ENCODE data around the gene PIP5KL1.

PIP5KL1 gene

DNA sequence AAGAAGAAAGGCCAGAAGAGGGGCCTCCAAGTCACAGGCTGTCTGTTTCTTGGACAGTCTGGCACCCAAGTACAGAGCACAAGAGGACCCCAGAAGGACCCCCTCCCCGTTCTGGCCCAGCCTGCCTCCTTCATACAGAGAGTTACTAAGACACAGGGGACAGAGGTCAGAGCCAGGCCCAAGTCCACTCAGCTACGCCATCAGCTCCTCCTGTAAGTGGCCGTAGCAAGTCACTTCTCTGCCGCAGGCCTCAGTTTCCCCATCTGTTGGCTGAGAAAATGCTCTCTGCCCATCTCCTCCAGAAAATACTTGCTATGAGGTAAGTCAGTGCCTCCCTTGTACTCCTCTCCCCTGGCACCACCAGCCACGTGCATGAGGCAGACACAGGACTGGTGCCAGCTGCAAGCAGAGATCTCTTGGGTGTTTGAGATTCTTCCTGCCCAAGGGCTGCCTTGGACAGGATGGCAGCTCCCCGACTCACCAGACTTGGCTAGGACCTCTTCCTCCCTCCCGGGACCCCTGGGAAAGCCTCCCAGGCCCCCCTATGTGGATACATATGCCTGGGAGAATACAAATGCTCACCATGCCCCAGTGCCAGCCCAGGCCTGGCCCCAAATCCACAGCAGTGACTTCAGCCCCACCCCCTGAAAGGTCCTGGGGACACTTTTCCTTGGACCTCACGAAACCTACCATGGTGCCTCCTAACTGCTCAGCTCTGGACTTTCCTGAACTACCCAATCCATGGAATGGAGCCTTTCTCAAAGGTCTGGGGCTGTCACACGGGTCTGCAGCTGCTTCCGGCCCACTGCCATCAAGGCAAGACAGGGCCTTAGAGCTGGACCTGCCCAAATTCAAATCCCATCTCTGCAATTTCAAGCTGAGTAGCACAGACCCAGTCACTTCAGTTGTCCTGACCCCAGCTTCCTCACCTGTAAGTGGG lies 45.1 kb upstream of the PIP5KL1 start:
- no peaks in the 10 kb centered on the region; the same call in 1 of the 2 replicates for H3K27me3 ChIP-seq
- no peaks in the 10 kb centered on the region for H3K36me3 ChIP-seq
- peaks cover 93% of the 10 kb centered on the region for H3K4me1 ChIP-seq
- peak overlapping the region; percentile 49; the same call in 1 of the 2 replicates for H3K27ac ChIP-seq
- H3K4me3 ChIP-seq: no peak overlapping the region
- TF ChIP-seq Cebpa-rat (IDR thresholded peaks at IDR 0.05): no peak
- peaks cover 99% of the 10 kb centered on the region for H4K20me1 ChIP-seq
- H3K4me2 ChIP-seq: peak overlapping the region; percentile 67
- H3K9me3 ChIP-seq: no peaks in the 10 kb centered on the region
- 0 out of 2 replicates have a peak overlapping the region, but pooled peaks have one; percentile 15 for H3K9ac ChIP-seq

DNA sequence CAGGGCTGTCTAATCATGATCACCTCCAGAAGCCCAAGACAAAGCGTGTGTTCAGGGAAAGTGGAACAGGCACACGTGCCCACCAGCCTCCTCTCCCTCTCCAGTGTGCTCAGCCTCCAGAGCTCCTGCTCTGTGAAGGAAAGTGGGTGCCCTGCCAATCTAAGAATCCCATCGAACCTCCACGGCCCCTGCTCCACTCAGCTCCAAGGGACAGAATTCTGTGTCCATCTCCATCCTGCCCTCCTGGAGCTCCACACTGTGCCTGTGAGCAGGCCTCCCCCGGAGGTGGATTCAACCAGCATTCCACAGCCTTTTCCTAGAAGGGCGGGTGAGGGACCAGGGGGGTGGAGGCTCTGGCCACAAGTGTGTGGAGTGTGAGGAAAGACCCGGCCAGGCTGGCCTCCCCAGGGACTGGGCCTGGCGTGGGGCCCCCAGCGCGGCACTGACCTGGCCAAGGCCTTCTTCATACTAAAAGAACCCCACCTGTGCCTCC lies 44.2 kb upstream of the PIP5KL1 start:
- Histone ChIP-seq H3K4me3 (no peak overlapping the region), H3K36me3 (no peaks in the 10 kb centered on the region), H3K27me3 (no peaks in the 10 kb centered on the region; the same call in 1 of the 2 replicates), H3K9ac (no peak overlapping the region), H3K4me1 (peaks cover 98% of the 10 kb centered on the region), H4K20me1 (peaks cover 100% of the 10 kb centered on the region), H3K27ac (peak overlapping the region; percentile 49; the same call in 1 of the 2 replicates), H3K4me2 (peak overlapping the region; percentile 67), H3K9me3 (no peaks in the 10 kb centered on the region)
- TF ChIP-seq Cebpa-rat (IDR thresholded peaks at IDR 0.05): no peak

DNA sequence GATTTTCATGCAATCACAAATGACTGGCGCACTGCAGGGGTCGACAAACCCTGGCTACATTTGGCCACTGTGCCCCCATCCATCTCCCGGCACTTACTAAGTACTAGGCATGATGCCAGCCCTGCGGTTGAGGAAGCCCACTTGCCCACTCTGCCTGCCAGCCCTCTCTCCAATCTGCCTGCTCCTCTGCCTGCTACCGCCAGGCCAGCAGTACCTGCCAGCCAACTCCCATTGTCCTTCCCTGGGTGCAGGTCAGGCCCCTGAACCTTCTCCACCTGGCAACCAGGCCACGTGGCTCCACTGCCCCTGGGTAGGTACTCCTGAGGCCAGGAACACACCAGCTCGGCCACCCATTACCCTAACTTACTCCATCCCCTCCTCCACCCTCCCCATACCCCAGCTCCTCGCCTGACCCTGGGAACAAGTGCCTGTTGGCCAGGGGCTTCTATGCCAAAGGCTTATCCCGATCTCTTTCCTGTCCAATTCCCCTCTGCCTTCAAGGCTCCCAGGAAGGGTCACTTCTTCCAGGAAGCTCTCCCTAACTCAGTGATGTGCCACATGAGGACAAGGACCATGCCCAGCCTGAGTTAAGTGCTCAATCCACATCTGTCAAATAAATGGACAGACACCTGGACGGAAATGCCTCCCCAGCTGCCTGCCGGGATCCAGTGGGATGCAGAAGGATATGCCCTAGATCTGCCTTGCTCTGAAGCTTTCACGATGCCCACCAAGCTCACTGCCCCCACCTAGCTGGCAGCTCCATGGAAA lies 43.6 kb upstream of the PIP5KL1 start:
- H3K36me3 ChIP-seq: no peaks in the 10 kb centered on the region
- peak overlapping the region; percentile 48 for H3K9ac ChIP-seq
- peaks cover 100% of the 10 kb centered on the region for H4K20me1 ChIP-seq
- H3K4me2 ChIP-seq: peak overlapping the region; percentile 67
- H3K4me1 ChIP-seq: peaks cover 98% of the 10 kb centered on the region
- H3K27ac ChIP-seq: 0 out of 2 replicates have a peak overlapping the region, but pooled peaks have one; percentile 6
- H3K9me3 ChIP-seq: no peaks in the 10 kb centered on the region
- no peaks in the 10 kb centered on the region for H3K27me3 ChIP-seq
- no peak overlapping the region for H3K4me3 ChIP-seq
- no peak for TF ChIP-seq Cebpa-rat (IDR thresholded peaks at IDR 0.05)

DNA sequence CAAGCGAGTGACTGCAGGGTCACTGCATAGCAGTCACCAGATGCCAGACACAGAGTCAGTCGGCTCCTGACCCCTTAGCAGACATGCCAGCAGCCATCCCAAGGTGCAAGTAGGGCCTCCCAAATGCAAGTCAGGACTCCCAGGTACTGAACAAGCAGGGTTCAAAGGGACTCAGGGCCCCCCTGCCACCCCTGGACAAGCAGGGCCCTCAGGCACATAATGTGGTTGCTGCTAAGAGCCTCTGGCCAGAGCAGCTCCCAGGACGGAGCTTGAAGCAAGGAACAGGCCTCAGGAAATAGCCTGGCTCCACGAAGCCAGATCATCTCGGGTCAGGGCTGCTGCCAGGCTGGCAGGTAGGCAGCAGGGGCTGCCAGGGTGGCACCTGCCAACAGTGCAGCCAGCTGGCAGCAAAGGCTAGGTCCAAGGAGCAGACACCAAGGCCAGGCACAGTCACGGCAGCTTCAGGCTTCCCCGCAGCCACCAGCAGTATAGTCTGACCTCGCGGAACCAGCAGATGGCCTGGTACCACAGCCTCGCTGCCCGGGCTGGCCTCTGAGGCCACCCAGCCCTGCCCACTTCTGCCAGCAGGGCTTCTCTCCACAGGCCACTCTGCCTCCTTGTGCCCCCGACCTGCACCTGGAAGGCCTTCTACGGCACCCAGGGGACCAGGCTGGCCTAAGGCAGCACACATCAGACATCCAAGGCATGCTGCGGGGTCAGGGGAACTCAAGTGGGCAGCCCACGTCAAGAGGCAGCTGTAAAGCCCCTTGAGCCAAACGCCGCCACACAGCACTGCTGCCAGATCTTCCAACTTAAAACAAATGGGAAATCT lies 42.8 kb upstream of the PIP5KL1 start:
- Histone ChIP-seq H3K36me3 (no peaks in the 10 kb centered on the region), H3K4me1 (peaks cover 96% of the 10 kb centered on the region), H3K9ac (peak overlapping the region; percentile 48), H3K4me3 (no peak overlapping the region), H4K20me1 (peaks cover 100% of the 10 kb centered on the region), H3K4me2 (peak overlapping the region; percentile 67), H3K27ac (peak overlapping the region; percentile 6; the same call in 1 of the 2 replicates), H3K9me3 (no peaks in the 10 kb centered on the region), H3K27me3 (no peaks in the 10 kb centered on the region)
- no peak for TF ChIP-seq Cebpa-rat (IDR thresholded peaks at IDR 0.05)

DNA sequence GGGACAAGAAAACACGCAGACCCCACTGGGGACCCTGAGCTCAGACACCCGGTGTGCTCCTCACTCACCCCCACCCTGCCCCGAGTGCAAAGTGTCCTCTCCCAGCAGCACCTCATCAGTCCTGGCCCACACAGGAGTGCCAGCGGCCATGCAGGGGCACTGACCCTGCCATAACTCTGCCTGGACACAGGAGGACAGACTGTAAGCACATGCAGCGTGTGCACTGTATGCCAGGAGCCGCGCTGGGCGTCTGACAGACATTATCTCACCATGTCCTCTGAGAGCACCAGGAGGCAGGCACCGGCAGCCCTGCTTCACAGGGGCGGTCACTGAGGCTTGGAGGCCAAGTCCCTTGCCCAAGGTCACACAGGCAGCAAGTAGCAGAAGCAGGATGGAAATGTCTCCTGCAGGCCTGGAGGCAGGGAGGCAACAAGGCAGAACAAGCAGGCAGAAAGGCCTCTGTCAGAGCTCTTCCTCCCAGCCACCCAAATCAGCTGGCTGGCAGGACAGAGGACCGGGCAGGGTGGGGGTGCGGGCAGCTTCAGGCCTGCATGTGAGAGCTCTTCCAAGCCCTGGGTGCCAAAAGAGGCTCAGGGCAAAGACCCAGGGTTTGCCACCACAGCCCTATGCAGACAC lies 41.8 kb upstream of the PIP5KL1 start:
- Histone ChIP-seq H3K4me1 (peaks cover 96% of the 10 kb centered on the region), H3K4me3 (no peak overlapping the region), H3K36me3 (no peaks in the 10 kb centered on the region), H3K9me3 (no peaks in the 10 kb centered on the region), H3K4me2 (peak overlapping the region; percentile 77), H3K27me3 (no peaks in the 10 kb centered on the region), H4K20me1 (peaks cover 100% of the 10 kb centered on the region), H3K27ac (peak overlapping the region; percentile 28; the same call in 1 of the 2 replicates), H3K9ac (peak overlapping the region; percentile 43; the same call in 1 of the 2 replicates)
- no peak for TF ChIP-seq Cebpa-rat (IDR thresholded peaks at IDR 0.05)

DNA sequence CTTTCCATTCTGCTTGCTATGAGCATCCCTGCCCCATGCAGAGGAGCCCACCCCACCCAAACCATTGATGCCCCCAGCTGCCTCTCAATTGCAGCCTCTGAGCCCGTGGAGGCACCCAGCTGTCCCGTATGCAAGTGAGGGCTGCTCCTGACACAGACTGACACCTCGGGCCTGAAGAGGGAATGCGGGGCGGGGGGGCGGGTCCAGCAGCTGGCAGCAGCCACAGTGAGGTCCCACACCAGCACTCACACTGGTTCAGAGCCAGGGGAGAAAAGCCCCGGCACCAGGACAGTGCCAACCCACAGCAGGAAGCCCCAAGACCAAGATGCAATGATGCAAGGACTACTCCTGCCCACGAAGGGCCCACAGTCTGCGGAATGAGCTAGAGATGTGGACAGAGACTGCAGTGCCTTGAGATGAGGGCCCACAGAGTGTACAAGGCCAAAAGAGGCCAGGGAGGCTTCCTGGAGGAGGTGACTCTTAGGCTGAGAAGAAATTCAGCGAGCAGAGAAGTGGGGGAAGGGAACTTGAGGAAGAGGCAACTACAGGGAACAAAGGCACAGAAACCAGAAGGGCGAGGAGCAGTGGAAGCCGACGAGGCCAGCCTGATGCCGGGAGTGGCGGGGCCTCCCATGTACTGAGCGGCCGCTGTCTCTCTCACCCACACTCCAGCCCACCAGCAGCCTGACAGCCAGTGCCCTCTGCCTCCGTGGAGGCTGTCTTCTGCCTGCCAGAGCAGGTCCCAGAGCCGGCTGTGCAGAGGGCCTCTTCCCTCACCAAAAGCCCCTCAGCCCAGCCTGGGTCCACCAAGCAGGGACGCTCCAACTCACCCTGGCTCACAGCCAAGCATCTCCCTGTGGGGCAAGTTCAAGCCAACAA lies 41.0 kb upstream of the PIP5KL1 start:
- TF ChIP-seq Cebpa-rat (IDR thresholded peaks at IDR 0.05): no peak
- peak overlapping the region; percentile 46 for H3K27ac ChIP-seq
- no peak overlapping the region for H3K4me3 ChIP-seq
- H3K36me3 ChIP-seq: no peaks in the 10 kb centered on the region
- H3K4me1 ChIP-seq: peaks cover 98% of the 10 kb centered on the region
- peaks cover 100% of the 10 kb centered on the region for H4K20me1 ChIP-seq
- no peaks in the 10 kb centered on the region for H3K27me3 ChIP-seq
- H3K9me3 ChIP-seq: no peaks in the 10 kb centered on the region
- H3K9ac ChIP-seq: peak overlapping the region; percentile 43
- peak overlapping the region; percentile 77 for H3K4me2 ChIP-seq

DNA sequence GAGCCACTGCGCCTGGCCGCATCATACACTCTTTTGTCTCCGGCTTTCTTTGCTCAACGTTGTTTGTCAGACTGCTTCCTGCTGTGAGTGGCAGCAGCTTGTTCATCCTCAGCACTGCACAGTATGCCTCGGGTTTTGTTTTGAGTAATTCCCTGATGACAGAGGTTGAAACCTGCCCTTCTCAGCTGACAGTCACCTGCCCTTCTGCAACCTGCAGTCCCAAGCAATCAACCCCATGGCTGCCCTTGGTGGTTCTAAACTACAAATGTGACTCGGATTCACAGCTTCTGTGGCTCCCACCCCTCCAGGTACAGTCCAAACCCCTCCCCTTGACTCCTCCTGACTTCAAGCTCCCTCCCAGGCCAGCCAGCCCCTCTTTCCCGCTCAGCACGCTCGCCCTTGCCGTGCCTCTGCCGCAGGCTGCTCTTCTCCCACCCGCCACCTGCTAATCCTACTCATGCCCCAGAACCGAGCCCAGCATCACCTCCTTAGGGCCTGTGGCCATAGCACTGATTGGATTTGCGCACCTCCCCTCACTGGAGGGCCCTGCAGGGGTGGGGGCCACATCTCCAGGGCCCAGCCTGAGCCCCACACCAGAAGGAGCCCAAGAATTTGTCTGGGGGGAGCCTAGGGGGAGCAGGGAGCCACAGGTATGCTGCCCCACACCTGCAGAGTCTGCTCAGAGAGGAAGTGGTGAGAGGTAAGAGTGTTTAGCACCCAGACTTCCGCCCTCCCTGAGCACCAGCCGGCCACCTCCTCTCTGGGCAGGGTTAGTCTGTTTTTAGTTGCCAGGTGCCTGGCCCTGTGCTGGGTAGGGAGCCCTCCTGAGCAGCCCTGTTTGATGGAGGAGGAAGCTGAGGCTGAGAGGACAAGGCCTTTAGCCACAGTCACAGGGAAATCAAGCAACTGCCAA lies 40.1 kb upstream of the PIP5KL1 start:
- no peak overlapping the region; the same call in 1 of the 2 replicates for H3K4me3 ChIP-seq
- peaks cover 98% of the 10 kb centered on the region for H3K4me1 ChIP-seq
- no peaks in the 10 kb centered on the region for H3K9me3 ChIP-seq
- peaks cover 100% of the 10 kb centered on the region for H4K20me1 ChIP-seq
- peak overlapping the region; percentile 77 for H3K4me2 ChIP-seq
- H3K36me3 ChIP-seq: no peaks in the 10 kb centered on the region
- peak overlapping the region; percentile 46; the same call in 1 of the 2 replicates for H3K27ac ChIP-seq
- H3K9ac ChIP-seq: peak overlapping the region; percentile 38; the same call in 1 of the 2 replicates
- TF ChIP-seq Cebpa-rat (IDR thresholded peaks at IDR 0.05): no peak
- no peaks in the 10 kb centered on the region for H3K27me3 ChIP-seq

Measured in BLaER1 (cell line).